ENCODE measurements around the gene RAP1GDS1.

GRCh38 chr4:98237204-98237603, 24.0 kb upstream of the RAP1GDS1 start:
- TF ChIP-seq CTCF (IDR thresholded peaks at IDR 0.05) = no peak
- TF ChIP-seq ZFX (IDR thresholded peaks at IDR 0.05; ENCODE audit: borderline replicate concordance) = no peak
